ENCODE measurements around the gene LBHD2. TPM values are rescaled to one million over a fixed set of nuclear protein-coding genes. Genes with fewer than 3 reads are reported as not detected.

Gene LBHD2
- total and polyA plus RNA-seq, 2 of the 8 experiments (the other 6 are each of a cell fraction or from before 2014, with no cell fraction given): not detected

DNA sequence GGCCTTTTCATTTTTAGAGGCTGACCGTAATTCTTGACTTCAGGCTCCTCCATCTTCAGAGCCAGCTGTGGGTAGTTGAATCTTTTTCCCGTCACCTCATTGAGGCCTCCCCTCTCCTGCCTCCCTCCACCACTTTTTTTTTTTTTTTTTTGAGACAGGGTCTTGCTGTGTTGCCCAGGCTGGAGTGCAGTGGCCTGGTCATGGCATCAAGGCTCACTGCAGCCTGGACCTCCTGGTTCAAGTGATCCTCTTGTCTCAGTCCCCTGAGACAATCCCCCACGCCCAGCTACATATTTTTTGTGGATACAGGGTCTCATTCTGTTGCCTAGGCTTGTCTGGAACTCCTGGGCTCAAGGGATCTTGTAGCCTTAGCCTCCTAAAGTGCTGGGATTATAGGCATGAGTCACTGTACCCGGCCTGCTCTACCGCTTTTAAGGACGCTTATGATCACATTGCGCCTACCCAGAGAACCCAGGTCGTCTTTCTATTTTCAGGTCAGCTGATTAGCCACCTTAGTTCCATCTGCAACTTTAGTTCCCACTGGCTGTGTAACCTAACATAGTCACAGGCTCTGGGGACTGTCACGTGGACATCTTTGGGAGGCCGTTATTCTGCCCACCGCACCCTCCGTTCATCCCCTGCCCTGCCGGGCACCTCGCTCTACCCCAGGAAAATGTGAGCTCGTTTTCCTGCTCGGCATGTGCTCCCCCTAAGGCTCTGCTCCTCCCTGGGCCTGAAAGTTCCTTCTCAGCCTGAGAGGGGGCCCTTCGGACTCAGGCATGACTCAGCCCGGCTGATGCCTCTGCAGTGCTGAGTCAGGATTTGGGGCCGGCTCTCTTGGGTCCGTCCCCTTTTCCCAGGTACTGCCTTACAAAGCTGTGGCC lies 52.6 kb downstream of the LBHD2 start:
- H4K91ac ChIP-seq (replicated peaks; ENCODE audit: insufficient read length, low read length): no peak overlapping the region
- H2BK120ac ChIP-seq (replicated peaks; ENCODE audit: low read depth, low read length): no peak overlapping the region
- H3K56ac ChIP-seq (replicated peaks; ENCODE audit: insufficient read length, low read depth, low read length): no peak overlapping the region
- H3K36me3 ChIP-seq (ENCODE audit: control insufficient read depth in 2 of 4, insufficient read depth in 4 of 4, low read length in 3 of 4): peaks cover 3 to 14% (median 7%) of the 10 kb centered on the region in 4 experiments; a peak in 6 of 8 replicates
- no peak overlapping the region for H2BK15ac ChIP-seq (ENCODE audit: low read length)
- DNase-seq (ENCODE audit: low read depth in 1 of 2, low spot score in 2 of 2) (no peak), FAIRE-seq (no peak)
- 71% methylated on average over 20 of the region's 20 CpGs; no CpG with 5 or more reads in 1 of the 2 experiments for WGBS, 2 experiments (ENCODE audit: extremely low coverage in 1 of 2, insufficient coverage in 1 of 2, insufficient read length in 1 of 2, insufficient replicate concordance in 2 of 2, low coverage in 1 of 2, low lambda C conversion rate in 2 of 2, missing lambda C conversion rate in 1 of 2)
- no peak overlapping the region for H3K9ac ChIP-seq (replicated peaks in 1 of 4; ENCODE audit: extremely low read depth in 1 of 4, low read depth in 3 of 4, low read length in 3 of 4)
- H3K4ac ChIP-seq (replicated peaks; ENCODE audit: insufficient read length, low read depth, low read length): no peak overlapping the region
- H3K27me3 ChIP-seq (replicated peaks in 1 of 4; ENCODE audit: control insufficient read depth in 3 of 4, extremely low read depth in 1 of 4, insufficient read depth in 3 of 4, low read length in 3 of 4): peaks cover 0 to 23% (median 11%) of the 10 kb centered on the region in 4 experiments; a peak in 5 of 7 replicates
- peak overlapping the region; percentile 70; the same call in 1 of the 2 replicates for H2AK5ac ChIP-seq (ENCODE audit: low read depth, low read length)
- ChIA-PET POLR2A (ENCODE audit: partially characterized antibody) (interaction anchor here (0.7 to 4.6 kb wide), 8 partner anchors 9 to 198 kb away, joined by 3 to 26 read pairs (median 3); partner anchors contain the start of gene EIF5), CTCF (ENCODE audit: partially characterized antibody) (interaction anchor here (0.8 to 10.5 kb wide), 13 partner anchors 10 to 192 kb away, joined by 3 to 147 read pairs (median 4); partner anchors contain the start of gene TNFAIP2)
- H2AFZ ChIP-seq (ENCODE audit: low read length): no peak overlapping the region; the same call in 1 of the 2 replicates
- H3K79me1 ChIP-seq (ENCODE audit: low read depth, low read length): no peaks in the 10 kb centered on the region
- H3K4me1 ChIP-seq (replicated peaks in 1 of 4; ENCODE audit: control insufficient read depth in 3 of 4, insufficient read depth in 4 of 4, low read length in 3 of 4): peaks cover 0 to 11% (median 6%) of the 10 kb centered on the region in 4 experiments; a peak in 6 of 7 replicates
- H3K4me3 ChIP-seq (ENCODE audit: extremely low read depth in 1 of 4, insufficient read depth in 2 of 4, low read depth in 3 of 4, low read length in 4 of 4): no peak overlapping the region
- no peak overlapping the region for H3K27ac ChIP-seq (ENCODE audit: low read depth, low read length)
- H2BK5ac ChIP-seq (ENCODE audit: low read depth, low read length): no peak overlapping the region; the same call in 1 of the 2 replicates
- H3K9me3 ChIP-seq (ENCODE audit: insufficient read depth in 2 of 2, low read depth in 1 of 2, low read length in 1 of 2): no peaks in the 10 kb centered on the region
- H2BK20ac ChIP-seq (ENCODE audit: low read length): no peak overlapping the region
- H4K5ac ChIP-seq (ENCODE audit: insufficient read length, low read depth, low read length): no peak overlapping the region
- no peak overlapping the region for H3K4me2 ChIP-seq (ENCODE audit: insufficient read depth in 1 of 2, low read depth in 2 of 2, low read length in 2 of 2)
- H3K23ac ChIP-seq (ENCODE audit: insufficient read length): no peak overlapping the region
- no peak overlapping the region for H4K8ac ChIP-seq (ENCODE audit: extremely low read depth, insufficient read depth, low read length)
- no peak overlapping the region; the same call in 1 of the 2 replicates for H3K18ac ChIP-seq (ENCODE audit: extremely low read depth, low read length)
- H3K23me2 ChIP-seq (ENCODE audit: low read depth, low read length): peaks cover 13% of the 10 kb centered on the region; the same call in 1 of the 2 replicates
- H3K14ac ChIP-seq (ENCODE audit: insufficient read length): no peak overlapping the region
- peaks cover 0 to 6% of the 10 kb centered on the region in 2 experiments for H4K20me1 ChIP-seq (replicated peaks in 1 of 2; ENCODE audit: control insufficient read depth in 1 of 2, insufficient read depth in 2 of 2, low read length in 2 of 2)
- no peak for TF ChIP-seq SP4 (IDR thresholded peaks at IDR 0.05; ENCODE audit: low read length)
- no peak for TF ChIP-seq TBP (IDR thresholded peaks at IDR 0.05; ENCODE audit: low read depth, low read length)
- TF ChIP-seq MAX (IDR thresholded peaks at IDR 0.05): 0 out of 2 replicates have a peak, but pooled peaks have one; percentile 34
- no peak for TF ChIP-seq ZNF274 (IDR thresholded peaks at IDR 0.05; ENCODE audit: borderline replicate concordance, extremely low read depth, low read length)
- TF ChIP-seq MAFK (IDR thresholded peaks at IDR 0.05; ENCODE audit: low read depth, low read length): peak; percentile 98
- no peak for TF ChIP-seq TEAD4 (IDR thresholded peaks at IDR 0.05; ENCODE audit: low read depth, low read length)
- TF ChIP-seq BACH1 (IDR thresholded peaks at IDR 0.05; ENCODE audit: low read length): peak; percentile 100
- TF ChIP-seq CHD2 (IDR thresholded peaks at IDR 0.05; ENCODE audit: low read length): no peak
- TF ChIP-seq SUZ12 (IDR thresholded peaks at IDR 0.05; ENCODE audit: low read length): no peak
- no peak overlapping the region for H2BK12ac ChIP-seq (ENCODE audit: low read depth, low read length)
- no peaks in the 10 kb centered on the region for H3K79me2 ChIP-seq (ENCODE audit: control insufficient read depth in 1 of 2, insufficient read depth in 2 of 2, low read length in 2 of 2)
